ENCODE results near the gene PARD3B. TPM values are rescaled to one million over a fixed set of nuclear protein-coding genes. Genes with fewer than 3 reads are reported as not detected.

PARD3B gene
- total RNA-seq, 2 experiments from 2014 or later, result 0.11 to 0.88 TPM

DNA sequence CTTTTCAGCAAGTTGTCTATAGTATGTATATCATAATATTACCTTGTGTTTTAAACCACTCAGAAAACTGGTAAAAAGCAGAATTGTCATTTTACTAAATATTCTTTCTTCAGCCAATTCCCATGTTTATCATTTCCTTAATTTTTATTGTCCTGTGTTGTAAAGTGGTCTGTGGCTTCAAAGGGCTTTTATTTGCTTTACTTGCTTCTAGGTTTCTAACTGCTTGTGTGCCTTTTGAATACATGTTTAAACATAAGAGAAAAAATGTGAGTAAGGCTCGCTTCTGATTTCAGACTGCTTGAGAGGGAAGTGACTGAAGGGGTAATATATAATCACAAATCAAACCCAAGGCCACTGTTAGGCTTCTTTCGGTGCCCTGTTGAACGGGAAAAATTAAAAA, 729.5 kb downstream of the PARD3B start:
- no peaks in the 10 kb centered on the region for H3K27me3 Mint-ChIP-seq

DNA sequence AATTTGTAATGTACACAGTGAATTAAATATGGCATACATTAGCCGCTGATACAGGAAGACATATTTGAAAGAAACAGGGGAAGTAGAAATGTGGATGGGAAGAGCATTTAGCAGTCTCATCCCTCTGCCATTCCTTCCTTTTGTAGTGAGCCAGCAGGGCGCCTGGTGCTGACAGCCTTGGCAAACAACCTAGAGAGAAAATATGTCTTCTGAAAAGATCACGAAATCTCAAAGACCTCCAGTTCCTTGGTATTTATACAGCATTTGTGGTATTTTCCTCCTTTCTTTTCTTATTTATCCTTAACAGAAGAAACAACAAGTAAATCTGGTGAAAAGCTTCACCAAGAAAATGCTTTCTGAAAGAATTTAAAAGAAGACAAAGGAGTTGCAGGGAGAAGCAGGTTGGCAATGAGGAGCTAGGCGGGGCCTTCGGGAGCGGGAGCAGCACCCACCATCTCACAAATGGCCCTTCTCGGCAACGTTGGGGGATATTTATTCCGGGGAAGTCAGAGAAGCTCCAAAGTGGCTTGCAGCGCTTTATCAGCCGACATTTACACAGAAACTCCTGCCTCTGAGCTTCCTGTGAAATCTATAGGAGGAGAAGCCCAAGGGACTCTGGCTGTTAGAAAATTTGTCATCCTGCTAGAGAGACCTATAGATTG, 731.0 kb downstream of the PARD3B start:
- ATAC-seq (no peak), DNase-seq (no peak)
- Mint-ChIP-seq H3K36me3 (ENCODE audit: low read depth) (no peaks in the 10 kb centered on the region), H3K27ac (no peak overlapping the region), H3K4me3 (no peak overlapping the region), H3K27me3 (no peaks in the 10 kb centered on the region), H3K4me1 (ENCODE audit: low read depth) (no peaks in the 10 kb centered on the region), H3K9me3 (no peaks in the 10 kb centered on the region)
- ChIA-PET POLR2A (no interaction called here), CTCF (no interaction called here)
- TF ChIP-seq, protein P1, sequence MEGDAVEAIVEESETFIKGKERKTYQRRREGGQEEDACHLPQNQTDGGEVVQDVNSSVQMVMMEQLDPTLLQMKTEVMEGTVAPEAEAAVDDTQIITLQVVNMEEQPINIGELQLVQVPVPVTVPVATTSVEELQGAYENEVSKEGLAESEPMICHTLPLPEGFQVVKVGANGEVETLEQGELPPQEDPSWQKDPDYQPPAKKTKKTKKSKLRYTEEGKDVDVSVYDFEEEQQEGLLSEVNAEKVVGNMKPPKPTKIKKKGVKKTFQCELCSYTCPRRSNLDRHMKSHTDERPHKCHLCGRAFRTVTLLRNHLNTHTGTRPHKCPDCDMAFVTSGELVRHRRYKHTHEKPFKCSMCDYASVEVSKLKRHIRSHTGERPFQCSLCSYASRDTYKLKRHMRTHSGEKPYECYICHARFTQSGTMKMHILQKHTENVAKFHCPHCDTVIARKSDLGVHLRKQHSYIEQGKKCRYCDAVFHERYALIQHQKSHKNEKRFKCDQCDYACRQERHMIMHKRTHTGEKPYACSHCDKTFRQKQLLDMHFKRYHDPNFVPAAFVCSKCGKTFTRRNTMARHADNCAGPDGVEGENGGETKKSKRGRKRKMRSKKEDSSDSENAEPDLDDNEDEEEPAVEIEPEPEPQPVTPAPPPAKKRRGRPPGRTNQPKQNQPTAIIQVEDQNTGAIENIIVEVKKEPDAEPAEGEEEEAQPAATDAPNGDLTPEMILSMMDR (IDR thresholded peaks at IDR 0.05), result no peak
- intact Hi-C loops (cut with micrococcal nuclease), result no loop called here

More for the DNA sequence above, 729.5 kb downstream of the PARD3B start:
- ATAC-seq, result no peak
- no peak for DNase-seq
- intact Hi-C loops (cut with micrococcal nuclease), result no loop called here
- Mint-ChIP-seq H3K4me3 (no peak overlapping the region), H3K4me1 (ENCODE audit: low read depth) (no peaks in the 10 kb centered on the region), H3K27ac (no peak overlapping the region), H3K9me3 (no peaks in the 10 kb centered on the region), H3K36me3 (ENCODE audit: low read depth) (no peaks in the 10 kb centered on the region)
- TF ChIP-seq, protein P1 (IDR thresholded peaks at IDR 0.05), result no peak
- CTCF ChIA-PET, result no interaction called here
- POLR2A ChIA-PET, result no interaction called here

DNA sequence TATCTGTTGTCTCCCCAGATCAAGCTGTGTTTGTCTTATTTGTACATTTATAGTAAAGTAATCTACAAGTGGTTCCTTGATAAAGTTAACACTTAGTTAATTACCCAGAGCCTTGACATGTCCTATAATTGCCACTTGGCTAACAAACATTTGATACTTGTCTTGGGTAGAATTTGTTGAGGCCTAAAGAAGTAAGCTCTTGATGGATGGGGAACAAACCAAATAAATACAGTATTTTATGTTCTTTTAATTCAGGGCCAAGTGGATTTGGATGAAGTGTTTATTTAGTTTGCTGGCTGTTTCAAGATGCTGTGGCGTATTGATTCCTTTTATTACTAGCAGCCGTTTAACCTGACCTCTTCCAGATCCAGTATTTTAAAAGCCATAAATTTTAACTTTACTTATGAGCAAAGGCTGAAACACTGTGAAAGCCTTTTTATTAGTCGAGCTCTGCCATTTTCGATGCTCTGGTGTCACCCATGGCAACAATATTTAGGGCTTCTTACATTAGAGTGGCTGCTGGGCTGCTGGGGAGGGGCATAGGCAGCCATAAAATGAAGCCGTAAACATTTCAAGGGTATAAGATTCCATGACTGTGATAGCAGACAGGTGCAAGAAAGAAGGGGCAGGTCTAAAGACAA, 735.4 kb downstream of the PARD3B start:
- H3K27me3 Mint-ChIP-seq, result no peaks in the 10 kb centered on the region
- DNase-seq (no peak), ATAC-seq (no peak)
- CTCF ChIA-PET, result no interaction called here
- no peak overlapping the region for H3K27ac Mint-ChIP-seq
- H3K4me3 Mint-ChIP-seq, result no peak overlapping the region
- POLR2A ChIA-PET, result no interaction called here
- H3K4me1 Mint-ChIP-seq (ENCODE audit: low read depth), result no peaks in the 10 kb centered on the region
- H3K9me3 Mint-ChIP-seq, result no peaks in the 10 kb centered on the region
- intact Hi-C loops (cut with micrococcal nuclease), result no loop called here
- no peaks in the 10 kb centered on the region for H3K36me3 Mint-ChIP-seq (ENCODE audit: low read depth)
- TF ChIP-seq, protein P1 (IDR thresholded peaks at IDR 0.05), result no peak

DNA sequence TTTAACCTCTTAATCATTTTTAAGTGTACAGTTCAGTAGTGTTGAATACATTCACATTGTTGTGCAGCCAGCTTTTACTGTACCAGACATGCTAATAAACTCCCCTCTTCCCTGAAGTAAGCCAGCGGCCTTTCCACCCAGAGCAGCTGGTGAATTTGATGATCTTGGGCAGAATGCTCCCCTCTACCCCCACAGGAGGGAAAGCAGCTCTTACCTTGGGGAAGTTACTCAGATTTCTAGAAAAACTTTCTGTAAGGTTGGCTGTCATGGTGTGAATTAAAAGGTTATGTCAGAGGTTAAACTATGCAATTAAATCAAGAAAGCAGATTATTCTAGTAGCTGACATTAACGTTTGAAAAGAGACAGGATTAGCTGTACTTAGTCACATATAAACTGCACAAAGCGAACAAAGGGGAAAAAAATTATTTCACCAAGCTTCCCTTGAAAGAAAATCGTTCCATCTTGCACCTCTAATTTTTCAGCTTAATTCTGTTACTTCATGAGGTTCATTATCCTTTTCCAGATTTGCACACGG, 738.5 kb downstream of the PARD3B start:
- Mint-ChIP-seq H3K36me3 (ENCODE audit: low read depth) (no peaks in the 10 kb centered on the region), H3K4me1 (ENCODE audit: low read depth) (no peaks in the 10 kb centered on the region), H3K4me3 (no peak overlapping the region), H3K27ac (no peak overlapping the region), H3K9me3 (no peaks in the 10 kb centered on the region), H3K27me3 (no peaks in the 10 kb centered on the region)
- ATAC-seq (no peak), DNase-seq (no peak)
- POLR2A ChIA-PET, result no interaction called here
- CTCF ChIA-PET, result no interaction called here
- intact Hi-C loops (cut with micrococcal nuclease), result no loop called here
- TF ChIP-seq, protein P1 (IDR thresholded peaks at IDR 0.05), result no peak

DNA sequence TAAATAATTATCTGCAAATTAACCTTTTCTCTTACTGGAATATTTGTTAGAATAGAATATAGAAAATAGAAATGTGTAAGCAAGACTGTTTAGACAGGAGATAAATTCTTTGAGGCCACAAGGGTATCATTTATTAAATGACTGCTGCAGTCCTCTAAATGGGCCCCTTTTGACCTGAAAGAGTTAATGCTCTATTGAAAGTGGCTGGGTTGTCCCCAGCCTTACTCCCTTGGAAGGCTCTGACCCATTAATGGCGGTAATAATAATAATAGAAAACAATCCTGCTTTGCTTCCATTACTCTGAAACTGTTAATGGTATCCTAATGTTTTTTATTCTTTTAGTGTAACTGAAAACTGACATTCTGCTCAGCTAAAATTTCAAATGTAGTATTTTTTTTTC, 739.1 kb downstream of the PARD3B start:
- H3K36me3 Mint-ChIP-seq (ENCODE audit: low read depth), result no peaks in the 10 kb centered on the region
- intact Hi-C loops (cut with micrococcal nuclease), result no loop called here
- ChIA-PET POLR2A (no interaction called here), CTCF (no interaction called here)
- no peaks in the 10 kb centered on the region for H3K4me1 Mint-ChIP-seq (ENCODE audit: low read depth)
- ATAC-seq (no peak), DNase-seq (no peak)
- H3K27ac Mint-ChIP-seq, result no peak overlapping the region
- TF ChIP-seq, protein P1 (IDR thresholded peaks at IDR 0.05), result no peak
- H3K4me3 Mint-ChIP-seq, result no peak overlapping the region
- H3K9me3 Mint-ChIP-seq, result no peaks in the 10 kb centered on the region
- no peaks in the 10 kb centered on the region for H3K27me3 Mint-ChIP-seq
